C4-2B (cell line): ENCODE measurements around the gene UNG.
A peak's percentile ranks its signal among the peaks of the same experiment; 100 is the strongest.

Experiments used
- H3K27ac ChIP-seq: fragments of 450-650 bp; 2 replicates; pipeline ENCODE4 v1.5.1; 2017
- CTCF ChIP-seq: fragments of 450-650 bp; conservative IDR thresholded peaks from 2 replicates; pipeline ENCODE4 v1.5.1; 2017; ENCODE audit warnings: mild to moderate bottlenecking
- ZFX ChIP-seq: fragments of 450-650 bp; IDR thresholded peaks from 2 replicates; pipeline ENCODE4 v1.6.1; 2017

The UNG gene

DNA sequence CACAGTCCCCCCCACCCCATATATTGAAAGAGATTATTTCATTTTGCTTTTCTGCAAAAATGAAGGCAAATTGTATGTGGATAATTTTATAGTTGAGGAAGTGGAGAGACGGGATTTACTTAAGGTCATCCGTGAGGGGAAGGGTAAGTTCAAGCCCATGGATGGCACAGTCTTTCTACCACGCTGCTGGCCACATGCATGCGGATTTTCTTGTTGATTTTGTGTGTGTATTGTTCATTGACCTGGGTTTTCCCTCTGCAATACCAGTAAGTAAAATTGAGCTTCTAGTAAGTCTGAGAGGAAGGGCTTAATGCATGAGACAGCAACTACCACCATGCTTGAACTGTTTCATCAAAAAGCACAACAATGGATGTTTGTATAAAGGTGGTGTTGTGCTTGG is 54.1 kb downstream of the UNG start:
- TF ChIP-seq ZFX = no peak
- TF ChIP-seq CTCF = no peak
- H3K27ac ChIP-seq = no peak overlapping the region

DNA sequence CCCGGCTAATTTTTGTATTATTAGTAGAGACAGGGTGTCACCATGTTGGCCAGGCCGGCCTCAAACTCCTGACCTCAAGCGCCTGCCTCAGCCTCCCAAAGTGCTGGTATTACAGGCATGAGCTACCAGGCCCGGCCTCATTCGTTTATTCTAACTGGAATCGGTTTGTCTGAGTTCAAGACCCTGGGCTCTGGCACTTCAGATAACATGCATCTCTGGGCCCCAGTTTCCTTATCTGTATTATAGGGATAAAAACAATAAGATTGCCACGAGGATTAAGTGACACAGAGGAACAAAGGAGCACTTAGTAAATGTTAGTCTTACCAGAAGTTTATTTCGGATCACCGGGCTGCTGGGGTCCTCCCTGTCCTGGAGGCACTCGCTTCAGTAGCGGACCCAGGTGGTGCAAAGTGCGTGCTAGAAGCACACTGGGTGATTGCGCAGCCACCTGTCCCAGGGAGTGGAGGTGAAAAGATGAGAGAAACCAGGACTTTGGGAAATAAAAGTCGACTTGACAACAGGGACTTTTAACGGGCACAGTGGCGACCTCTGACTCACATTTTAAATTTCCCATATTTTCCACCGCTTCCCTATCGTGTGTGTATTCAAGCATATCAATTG is 56.5 kb downstream of the UNG start:
- no peak overlapping the region; the same call in 1 of the 2 replicates for H3K27ac ChIP-seq
- TF ChIP-seq CTCF (no peak), ZFX (no peak)

GRCh38 chr12:109154451-109155438 is 57.3 kb downstream of the UNG start:
- no peak for TF ChIP-seq CTCF
- TF ChIP-seq ZFX = no peak
- peak overlapping the region; percentile 77 for H3K27ac ChIP-seq

DNA sequence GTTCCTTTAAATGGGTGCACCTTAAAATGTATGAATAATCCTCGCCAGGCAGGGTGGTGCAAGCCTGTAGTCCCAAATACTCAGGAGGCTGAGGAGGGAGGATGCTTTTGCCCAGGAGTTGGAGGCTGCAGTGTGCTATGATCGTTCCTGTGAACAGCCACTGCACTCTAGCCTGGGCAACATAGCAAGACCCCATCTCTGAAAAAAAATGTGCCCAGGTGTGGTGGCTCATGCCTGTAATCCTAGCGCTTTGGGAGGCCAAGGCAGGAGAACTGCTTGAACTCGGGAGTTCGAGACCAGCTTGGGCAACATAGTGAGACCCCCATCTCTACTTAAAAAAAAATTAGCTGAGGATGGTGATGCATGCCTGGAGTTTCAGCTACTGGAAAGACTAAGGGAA is 58.6 kb downstream of the UNG start:
- TF ChIP-seq ZFX = no peak
- TF ChIP-seq CTCF = no peak
- H3K27ac ChIP-seq = no peak overlapping the region

- no peak overlapping the region for H3K27ac ChIP-seq
- TF ChIP-seq ZFX (no peak), CTCF (no peak)
Observed at GRCh38 chr12:109156586-109156985, 59.2 kb downstream of the UNG start.

DNA sequence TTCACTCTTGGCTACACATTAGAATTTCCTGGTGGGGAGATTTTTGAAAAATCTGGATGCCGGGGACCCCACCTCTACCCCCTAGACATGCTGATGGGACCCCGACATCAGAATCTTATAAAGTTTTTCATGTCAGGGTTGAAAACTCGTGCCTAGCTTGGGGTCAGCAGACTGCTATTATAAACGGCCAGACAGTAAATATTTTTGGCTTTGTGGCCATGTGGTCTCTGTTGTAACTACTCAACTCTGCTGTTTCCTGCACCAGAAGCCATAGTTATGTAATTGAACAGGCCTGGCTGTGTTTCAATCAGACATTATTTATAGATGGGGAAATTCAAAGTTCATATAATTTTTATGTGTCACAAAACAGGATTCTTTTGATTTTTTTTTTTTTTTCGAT is 60.6 kb downstream of the UNG start:
- TF ChIP-seq ZFX = no peak
- TF ChIP-seq CTCF = no peak
- H3K27ac ChIP-seq = no peak overlapping the region

GRCh38 chr12:109160433-109160832 is 63.0 kb downstream of the UNG start:
- no peak overlapping the region for H3K27ac ChIP-seq
- no peak for TF ChIP-seq CTCF
- no peak for TF ChIP-seq ZFX
